ENCODE data around the gene COPRS. TPM values are rescaled to one million over a fixed set of nuclear protein-coding genes. Genes with fewer than 3 reads are reported as not detected.

COPRS gene
- total and polyA plus RNA-seq, 8 donors: 22.8 to 61.4 (median 53.7) TPM

- 78 to 90% (median 86%) methylated on average over 4 of the region's 4 CpGs for WGBS, 5 donors
- Histone ChIP-seq H3K36me3 (no peaks in the 10 kb centered on the region), H3K9me3 (no peaks in the 10 kb centered on the region), H3K27me3 (no peaks in the 10 kb centered on the region), H3K4me3 (no peak overlapping the region), H3K27ac (no peak overlapping the region), H3K4me1 (peaks cover 0 to 14% (median 3%) of the 10 kb centered on the region in 4 donors)
- no peak for DNase-seq
- intact Hi-C loops (cut with DNase I; ENCODE audit: low total_unique reads): no loop called here
- TF ChIP-seq, protein P1, sequence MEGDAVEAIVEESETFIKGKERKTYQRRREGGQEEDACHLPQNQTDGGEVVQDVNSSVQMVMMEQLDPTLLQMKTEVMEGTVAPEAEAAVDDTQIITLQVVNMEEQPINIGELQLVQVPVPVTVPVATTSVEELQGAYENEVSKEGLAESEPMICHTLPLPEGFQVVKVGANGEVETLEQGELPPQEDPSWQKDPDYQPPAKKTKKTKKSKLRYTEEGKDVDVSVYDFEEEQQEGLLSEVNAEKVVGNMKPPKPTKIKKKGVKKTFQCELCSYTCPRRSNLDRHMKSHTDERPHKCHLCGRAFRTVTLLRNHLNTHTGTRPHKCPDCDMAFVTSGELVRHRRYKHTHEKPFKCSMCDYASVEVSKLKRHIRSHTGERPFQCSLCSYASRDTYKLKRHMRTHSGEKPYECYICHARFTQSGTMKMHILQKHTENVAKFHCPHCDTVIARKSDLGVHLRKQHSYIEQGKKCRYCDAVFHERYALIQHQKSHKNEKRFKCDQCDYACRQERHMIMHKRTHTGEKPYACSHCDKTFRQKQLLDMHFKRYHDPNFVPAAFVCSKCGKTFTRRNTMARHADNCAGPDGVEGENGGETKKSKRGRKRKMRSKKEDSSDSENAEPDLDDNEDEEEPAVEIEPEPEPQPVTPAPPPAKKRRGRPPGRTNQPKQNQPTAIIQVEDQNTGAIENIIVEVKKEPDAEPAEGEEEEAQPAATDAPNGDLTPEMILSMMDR (IDR thresholded peaks at IDR 0.05): no peak
- no peak for TF ChIP-seq EP300 (IDR thresholded peaks at IDR 0.05)
- no peak for TF ChIP-seq POLR2A (IDR thresholded peaks at IDR 0.05)
- no peak for TF ChIP-seq POLR2AphosphoS5 (IDR thresholded peaks at IDR 0.05)
Observed at GRCh38 chr17:31806921-31807320, 52.1 kb downstream of the COPRS start.

- TF ChIP-seq EP300 (IDR thresholded peaks at IDR 0.05): no peak
- peak in 2 of 3 donors; percentile 26 to 33 for TF ChIP-seq POLR2AphosphoS5 (IDR thresholded peaks at IDR 0.05)
- H3K36me3 ChIP-seq: no peaks in the 10 kb centered on the region
Observed at GRCh38 chr17:31803494-31804213, 55.4 kb downstream of the COPRS start.

GRCh38 chr17:31802502-31802901, 56.5 kb downstream of the COPRS start:
- no peak for DNase-seq
- Histone ChIP-seq H3K9me3 (no peaks in the 10 kb centered on the region), H3K27me3 (no peaks in the 10 kb centered on the region), H3K36me3 (no peaks in the 10 kb centered on the region), H3K4me1 (peaks cover 0 to 9% (median 3%) of the 10 kb centered on the region in 4 donors), H3K27ac (no peak overlapping the region), H3K4me3 (no peak overlapping the region)
- TF ChIP-seq EP300 (IDR thresholded peaks at IDR 0.05): no peak
- TF ChIP-seq POLR2AphosphoS5 (IDR thresholded peaks at IDR 0.05): no peak
- TF ChIP-seq, protein P1 (IDR thresholded peaks at IDR 0.05): no peak
- no peak for TF ChIP-seq POLR2A (IDR thresholded peaks at IDR 0.05)
- 91 to 96% (median 94%) methylated on average over 2 of the region's 2 CpGs for WGBS, 5 donors
- intact Hi-C loops (cut with DNase I; ENCODE audit: low total_unique reads): no loop called here

More at GRCh38 chr17:31803494-31804213, 55.4 kb downstream of the COPRS start:
- DNase-seq: peak in 1 of 2 donors; percentile 68
- Histone ChIP-seq H3K4me1 (peaks cover 0 to 9% (median 3%) of the 10 kb centered on the region in 4 donors), H3K27ac (peak overlapping the region in 2 of 5 donors; percentile 1 to 16), H3K27me3 (no peaks in the 10 kb centered on the region), H3K9me3 (no peaks in the 10 kb centered on the region), H3K4me3 (no peak overlapping the region)
- intact Hi-C loops (cut with DNase I; ENCODE audit: low total_unique reads): no loop called here
- 29 to 51% (median 40%) methylated on average over 11 of the region's 11 CpGs for WGBS, 5 donors

Other genes with a start within 250 kb of the COPRS start
- 10 to 100 TPM in 4 of 5 donors, 1 to 10 TPM in 1; 4.1 to 61.3 (median 35.3) TPM for gene UTP6, start 42.5 kb upstream of the COPRS start, total RNA-seq
- gene UTP6, start 42.5 kb upstream of the COPRS start, polyA plus RNA-seq: 10 to 100 TPM; 24.2 to 49.6 (median 30.9) TPM
- gene SUZ12, start 77.8 kb upstream of the COPRS start, total RNA-seq: 10 to 100 TPM in 3 of 5 donors, 1 to 10 TPM in 2; 5.5 to 53.7 (median 21.7) TPM
- gene SUZ12, start 77.8 kb upstream of the COPRS start, polyA plus RNA-seq: 10 to 100 TPM in 1 of 3 donors, 1 to 10 TPM in 2; 9.1 to 12.8 (median 9.3) TPM
- gene LRRC37B, start 148.1 kb upstream of the COPRS start, total RNA-seq: 100 to 1,000 TPM in 1 of 5 donors, 10 to 100 TPM in 3, 1 to 10 TPM in 1; 3.2 to 132 (median 37.4) TPM
- gene LRRC37B, start 148.1 kb upstream of the COPRS start, polyA plus RNA-seq: 10 to 100 TPM in 1 of 3 donors, 1 to 10 TPM in 2; 7.6 to 11.8 (median 8.9) TPM

All from stomach (tissue), 9 donors.